ENCODE data around the gene INKA2. TPM values are rescaled to one million over a fixed set of nuclear protein-coding genes. Genes with fewer than 3 reads are reported as not detected.

Gene INKA2
- total RNA-seq, result 10 to 100 TPM in 1 of 4 donors, 1 to 10 TPM in 3; 2.1 to 21.3 (median 6.6) TPM

- TF ChIP-seq CTCF (IDR thresholded peaks at IDR 0.05), result no peak
- DNase-seq (ENCODE audit: low spot score) (peak; percentile 50), ATAC-seq (ENCODE audit: low FRiP score) (peak; percentile 88)
These were observed at the start of gene INKA2 for GRCh38 chr1:111739194-111739924. Gene INKA2, minus strand, starts transcription at chr1:111739395. Its CDS starts 153 bp downstream, at chr1:111739242.

- ATAC-seq (ENCODE audit: low FRiP score) (no peak), DNase-seq (ENCODE audit: low spot score) (no peak)
- no peak for TF ChIP-seq CTCF (IDR thresholded peaks at IDR 0.05)
These were observed 47.5 kb upstream of the INKA2 start for GRCh38 chr1:111786669-111787207.

- ATAC-seq (ENCODE audit: low FRiP score) (no peak), DNase-seq (ENCODE audit: low spot score) (no peak)
- no peak for TF ChIP-seq CTCF (IDR thresholded peaks at IDR 0.05)
These were observed 45.2 kb upstream of the INKA2 start for GRCh38 chr1:111784273-111784901.

- DNase-seq (ENCODE audit: low spot score), result no peak
- ATAC-seq (ENCODE audit: low FRiP score), result no peak
- no peak for TF ChIP-seq CTCF (IDR thresholded peaks at IDR 0.05)
These were observed 40.4 kb upstream of the INKA2 start for GRCh38 chr1:111779546-111779945.

DNA sequence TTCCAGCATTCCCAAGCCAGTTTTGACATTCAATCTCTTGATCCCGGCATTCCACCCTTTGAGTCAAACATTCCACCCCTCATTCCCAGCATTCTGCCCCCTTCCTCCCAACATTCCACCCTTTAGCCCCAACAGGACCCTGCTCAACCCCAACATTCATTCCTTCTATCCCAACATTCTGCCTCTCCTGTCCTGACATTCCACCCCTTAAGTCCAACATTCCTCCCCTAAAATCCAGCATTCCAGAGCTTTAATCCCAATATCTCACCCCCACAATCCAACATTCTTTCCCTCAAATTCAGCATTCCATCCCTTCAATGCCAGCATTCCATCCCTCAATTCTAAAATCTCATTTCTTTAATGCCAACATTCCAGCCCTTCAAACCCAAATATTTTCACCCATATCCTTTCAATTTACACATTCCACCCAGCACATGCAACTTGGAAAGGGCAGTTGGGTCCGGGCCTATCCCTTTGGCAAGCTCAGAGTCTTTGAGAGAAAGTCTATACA is 39.4 kb upstream of the INKA2 start:
- no peak for ATAC-seq (ENCODE audit: low FRiP score)
- DNase-seq (ENCODE audit: low spot score), result no peak
- TF ChIP-seq CTCF (IDR thresholded peaks at IDR 0.05), result no peak

GRCh38 chr1:111778066-111778465 is 38.9 kb upstream of the INKA2 start:
- no peak for TF ChIP-seq CTCF (IDR thresholded peaks at IDR 0.05)
- no peak for ATAC-seq (ENCODE audit: low FRiP score)

More at GRCh38 chr1:111778066-111778465, 38.9 kb upstream of the INKA2 start:
- DNase-seq (ENCODE audit: low spot score), result no peak

Measured in omental fat pad (tissue), 4 donors.